ENCODE measurements around the gene TSPAN18. TPM values are rescaled to one million over a fixed set of nuclear protein-coding genes. Genes with fewer than 3 reads are reported as not detected.
A peak's percentile ranks its signal among the peaks of the same experiment; 100 is the strongest.

The TSPAN18 gene
- total and polyA plus RNA-seq, 2 experiments from 2014 or later: 6.0 to 10.6 TPM

DNA sequence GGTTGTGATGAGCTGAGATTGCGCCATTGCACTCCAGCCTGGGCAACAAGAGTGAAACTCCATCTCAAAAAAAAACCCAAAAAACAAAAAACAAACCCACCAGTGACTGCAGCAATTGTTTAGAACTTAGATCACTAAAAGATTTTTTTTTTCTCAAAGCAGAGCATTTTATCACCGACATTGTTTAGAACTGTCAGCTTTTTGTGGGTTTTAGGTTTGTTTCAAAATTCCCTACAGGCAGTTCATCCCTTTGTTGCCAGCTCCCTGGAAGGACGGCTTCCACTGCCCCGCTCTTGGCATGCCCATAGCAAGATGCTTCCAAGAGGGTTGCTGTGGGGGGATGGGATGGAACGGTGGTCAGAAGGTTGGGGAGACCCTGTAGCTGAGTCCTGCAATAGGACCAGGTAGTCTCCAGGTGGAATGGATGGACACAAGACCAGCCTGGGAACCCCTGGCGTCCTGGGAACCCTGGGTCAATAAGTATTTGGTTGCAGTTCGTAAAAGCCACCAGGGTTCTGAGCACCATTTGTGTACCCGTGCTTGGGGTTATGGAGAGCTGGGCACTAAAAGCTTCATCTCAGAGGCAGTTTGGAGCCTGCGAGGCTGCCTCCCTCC, 46.7 kb downstream of the TSPAN18 start:
- no peaks in the 10 kb centered on the region for H3F3A ChIP-seq (replicated peaks; ENCODE audit: low read depth)
- peaks cover 29% of the 10 kb centered on the region for H3K4me1 ChIP-seq (ENCODE audit: insufficient read depth)
- TF ChIP-seq STAT1 (IDR thresholded peaks at IDR 0.05; ENCODE audit: unreplicated experiment) (no peak), ZNF331 (CRISPR knock-in tag; IDR thresholded peaks at IDR 0.05; ENCODE audit: low read depth) (no peak), NANOG (IDR thresholded peaks at IDR 0.05; ENCODE audit: borderline replicate concordance) (no peak), ZNF114 (CRISPR knock-in tag; IDR thresholded peaks at IDR 0.05) (no peak), EZH2phosphoT487 (IDR thresholded peaks at IDR 0.05; ENCODE audit: unreplicated experiment) (no peak), POLR2AphosphoS5 (IDR thresholded peaks at IDR 0.05; ENCODE audit: low read depth) (no peak)
- TF ChIP-seq, protein P1, sequence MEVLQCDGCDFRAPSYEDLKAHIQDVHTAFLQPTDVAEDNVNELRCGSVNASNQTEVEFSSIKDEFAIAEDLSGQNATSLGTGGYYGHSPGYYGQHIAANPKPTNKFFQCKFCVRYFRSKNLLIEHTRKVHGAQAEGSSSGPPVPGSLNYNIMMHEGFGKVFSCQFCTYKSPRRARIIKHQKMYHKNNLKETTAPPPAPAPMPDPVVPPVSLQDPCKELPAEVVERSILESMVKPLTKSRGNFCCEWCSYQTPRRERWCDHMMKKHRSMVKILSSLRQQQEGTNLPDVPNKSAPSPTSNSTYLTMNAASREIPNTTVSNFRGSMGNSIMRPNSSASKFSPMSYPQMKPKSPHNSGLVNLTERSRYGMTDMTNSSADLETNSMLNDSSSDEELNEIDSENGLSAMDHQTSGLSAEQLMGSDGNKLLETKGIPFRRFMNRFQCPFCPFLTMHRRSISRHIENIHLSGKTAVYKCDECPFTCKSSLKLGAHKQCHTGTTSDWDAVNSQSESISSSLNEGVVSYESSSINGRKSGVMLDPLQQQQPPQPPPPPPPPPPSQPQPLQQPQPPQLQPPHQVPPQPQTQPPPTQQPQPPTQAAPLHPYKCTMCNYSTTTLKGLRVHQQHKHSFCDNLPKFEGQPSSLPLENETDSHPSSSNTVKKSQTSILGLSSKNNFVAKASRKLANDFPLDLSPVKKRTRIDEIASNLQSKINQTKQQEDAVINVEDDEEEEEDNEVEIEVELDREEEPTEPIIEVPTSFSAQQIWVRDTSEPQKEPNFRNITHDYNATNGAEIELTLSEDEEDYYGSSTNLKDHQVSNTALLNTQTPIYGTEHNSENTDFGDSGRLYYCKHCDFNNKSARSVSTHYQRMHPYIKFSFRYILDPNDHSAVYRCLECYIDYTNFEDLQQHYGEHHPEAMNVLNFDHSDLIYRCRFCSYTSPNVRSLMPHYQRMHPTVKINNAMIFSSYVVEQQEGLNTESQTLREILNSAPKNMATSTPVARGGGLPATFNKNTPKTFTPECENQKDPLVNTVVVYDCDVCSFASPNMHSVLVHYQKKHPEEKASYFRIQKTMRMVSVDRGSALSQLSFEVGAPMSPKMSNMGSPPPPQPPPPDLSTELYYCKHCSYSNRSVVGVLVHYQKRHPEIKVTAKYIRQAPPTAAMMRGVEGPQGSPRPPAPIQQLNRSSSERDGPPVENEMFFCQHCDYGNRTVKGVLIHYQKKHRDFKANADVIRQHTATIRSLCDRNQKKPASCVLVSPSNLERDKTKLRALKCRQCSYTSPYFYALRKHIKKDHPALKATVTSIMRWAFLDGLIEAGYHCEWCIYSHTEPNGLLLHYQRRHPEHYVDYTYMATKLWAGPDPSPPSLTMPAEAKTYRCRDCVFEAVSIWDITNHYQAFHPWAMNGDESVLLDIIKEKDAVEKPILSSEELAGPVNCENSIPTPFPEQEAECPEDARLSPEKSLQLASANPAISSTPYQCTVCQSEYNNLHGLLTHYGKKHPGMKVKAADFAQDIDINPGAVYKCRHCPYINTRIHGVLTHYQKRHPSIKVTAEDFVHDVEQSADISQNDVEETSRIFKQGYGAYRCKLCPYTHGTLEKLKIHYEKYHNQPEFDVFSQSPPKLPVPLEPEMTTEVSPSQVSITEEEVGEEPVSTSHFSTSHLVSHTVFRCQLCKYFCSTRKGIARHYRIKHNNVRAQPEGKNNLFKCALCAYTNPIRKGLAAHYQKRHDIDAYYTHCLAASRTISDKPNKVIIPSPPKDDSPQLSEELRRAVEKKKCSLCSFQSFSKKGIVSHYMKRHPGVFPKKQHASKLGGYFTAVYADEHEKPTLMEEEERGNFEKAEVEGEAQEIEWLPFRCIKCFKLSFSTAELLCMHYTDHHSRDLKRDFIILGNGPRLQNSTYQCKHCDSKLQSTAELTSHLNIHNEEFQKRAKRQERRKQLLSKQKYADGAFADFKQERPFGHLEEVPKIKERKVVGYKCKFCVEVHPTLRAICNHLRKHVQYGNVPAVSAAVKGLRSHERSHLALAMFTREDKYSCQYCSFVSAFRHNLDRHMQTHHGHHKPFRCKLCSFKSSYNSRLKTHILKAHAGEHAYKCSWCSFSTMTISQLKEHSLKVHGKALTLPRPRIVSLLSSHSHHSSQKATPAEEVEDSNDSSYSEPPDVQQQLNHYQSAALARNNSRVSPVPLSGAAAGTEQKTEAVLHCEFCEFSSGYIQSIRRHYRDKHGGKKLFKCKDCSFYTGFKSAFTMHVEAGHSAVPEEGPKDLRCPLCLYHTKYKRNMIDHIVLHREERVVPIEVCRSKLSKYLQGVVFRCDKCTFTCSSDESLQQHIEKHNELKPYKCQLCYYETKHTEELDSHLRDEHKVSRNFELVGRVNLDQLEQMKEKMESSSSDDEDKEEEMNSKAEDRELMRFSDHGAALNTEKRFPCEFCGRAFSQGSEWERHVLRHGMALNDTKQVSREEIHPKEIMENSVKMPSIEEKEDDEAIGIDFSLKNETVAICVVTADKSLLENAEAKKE (CRISPR knock-in tag; IDR thresholded peaks at IDR 0.05): no peak
- TF ChIP-seq, protein P2, sequence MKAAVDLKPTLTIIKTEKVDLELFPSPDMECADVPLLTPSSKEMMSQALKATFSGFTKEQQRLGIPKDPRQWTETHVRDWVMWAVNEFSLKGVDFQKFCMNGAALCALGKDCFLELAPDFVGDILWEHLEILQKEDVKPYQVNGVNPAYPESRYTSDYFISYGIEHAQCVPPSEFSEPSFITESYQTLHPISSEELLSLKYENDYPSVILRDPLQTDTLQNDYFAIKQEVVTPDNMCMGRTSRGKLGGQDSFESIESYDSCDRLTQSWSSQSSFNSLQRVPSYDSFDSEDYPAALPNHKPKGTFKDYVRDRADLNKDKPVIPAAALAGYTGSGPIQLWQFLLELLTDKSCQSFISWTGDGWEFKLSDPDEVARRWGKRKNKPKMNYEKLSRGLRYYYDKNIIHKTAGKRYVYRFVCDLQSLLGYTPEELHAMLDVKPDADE (IDR thresholded peaks at IDR 0.05): no peak
- TF ChIP-seq, protein P3, sequence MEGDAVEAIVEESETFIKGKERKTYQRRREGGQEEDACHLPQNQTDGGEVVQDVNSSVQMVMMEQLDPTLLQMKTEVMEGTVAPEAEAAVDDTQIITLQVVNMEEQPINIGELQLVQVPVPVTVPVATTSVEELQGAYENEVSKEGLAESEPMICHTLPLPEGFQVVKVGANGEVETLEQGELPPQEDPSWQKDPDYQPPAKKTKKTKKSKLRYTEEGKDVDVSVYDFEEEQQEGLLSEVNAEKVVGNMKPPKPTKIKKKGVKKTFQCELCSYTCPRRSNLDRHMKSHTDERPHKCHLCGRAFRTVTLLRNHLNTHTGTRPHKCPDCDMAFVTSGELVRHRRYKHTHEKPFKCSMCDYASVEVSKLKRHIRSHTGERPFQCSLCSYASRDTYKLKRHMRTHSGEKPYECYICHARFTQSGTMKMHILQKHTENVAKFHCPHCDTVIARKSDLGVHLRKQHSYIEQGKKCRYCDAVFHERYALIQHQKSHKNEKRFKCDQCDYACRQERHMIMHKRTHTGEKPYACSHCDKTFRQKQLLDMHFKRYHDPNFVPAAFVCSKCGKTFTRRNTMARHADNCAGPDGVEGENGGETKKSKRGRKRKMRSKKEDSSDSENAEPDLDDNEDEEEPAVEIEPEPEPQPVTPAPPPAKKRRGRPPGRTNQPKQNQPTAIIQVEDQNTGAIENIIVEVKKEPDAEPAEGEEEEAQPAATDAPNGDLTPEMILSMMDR (conservative IDR thresholded peaks at IDR 0.05; ENCODE audit: low read depth in 2 of 2): no peak
- TF ChIP-seq, protein P4, sequence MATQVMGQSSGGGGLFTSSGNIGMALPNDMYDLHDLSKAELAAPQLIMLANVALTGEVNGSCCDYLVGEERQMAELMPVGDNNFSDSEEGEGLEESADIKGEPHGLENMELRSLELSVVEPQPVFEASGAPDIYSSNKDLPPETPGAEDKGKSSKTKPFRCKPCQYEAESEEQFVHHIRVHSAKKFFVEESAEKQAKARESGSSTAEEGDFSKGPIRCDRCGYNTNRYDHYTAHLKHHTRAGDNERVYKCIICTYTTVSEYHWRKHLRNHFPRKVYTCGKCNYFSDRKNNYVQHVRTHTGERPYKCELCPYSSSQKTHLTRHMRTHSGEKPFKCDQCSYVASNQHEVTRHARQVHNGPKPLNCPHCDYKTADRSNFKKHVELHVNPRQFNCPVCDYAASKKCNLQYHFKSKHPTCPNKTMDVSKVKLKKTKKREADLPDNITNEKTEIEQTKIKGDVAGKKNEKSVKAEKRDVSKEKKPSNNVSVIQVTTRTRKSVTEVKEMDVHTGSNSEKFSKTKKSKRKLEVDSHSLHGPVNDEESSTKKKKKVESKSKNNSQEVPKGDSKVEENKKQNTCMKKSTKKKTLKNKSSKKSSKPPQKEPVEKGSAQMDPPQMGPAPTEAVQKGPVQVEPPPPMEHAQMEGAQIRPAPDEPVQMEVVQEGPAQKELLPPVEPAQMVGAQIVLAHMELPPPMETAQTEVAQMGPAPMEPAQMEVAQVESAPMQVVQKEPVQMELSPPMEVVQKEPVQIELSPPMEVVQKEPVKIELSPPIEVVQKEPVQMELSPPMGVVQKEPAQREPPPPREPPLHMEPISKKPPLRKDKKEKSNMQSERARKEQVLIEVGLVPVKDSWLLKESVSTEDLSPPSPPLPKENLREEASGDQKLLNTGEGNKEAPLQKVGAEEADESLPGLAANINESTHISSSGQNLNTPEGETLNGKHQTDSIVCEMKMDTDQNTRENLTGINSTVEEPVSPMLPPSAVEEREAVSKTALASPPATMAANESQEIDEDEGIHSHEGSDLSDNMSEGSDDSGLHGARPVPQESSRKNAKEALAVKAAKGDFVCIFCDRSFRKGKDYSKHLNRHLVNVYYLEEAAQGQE (IDR thresholded peaks at IDR 0.05; ENCODE audit: unreplicated experiment): no peak
- H3K27me3 ChIP-seq (ENCODE audit: insufficient read depth): no peaks in the 10 kb centered on the region
- H3K4me2 ChIP-seq: peak overlapping the region; percentile 66
- Mint-ChIP-seq H3K27me3 (ENCODE audit: insufficient read depth, low read depth, poor library complexity) (no peaks in the 10 kb centered on the region), H3K9me3 (peaks cover 1% of the 10 kb centered on the region; the same call in 2 of the 3 replicates), H3K27ac (no peak overlapping the region), H3K4me3 (no peak overlapping the region), H3K36me3 (ENCODE audit: low read depth) (peaks cover 2% of the 10 kb centered on the region), H3K4me1 (peaks cover 47% of the 10 kb centered on the region)
- H3K79me2 ChIP-seq (replicated peaks; ENCODE audit: insufficient read depth): no peaks in the 10 kb centered on the region
- no peaks in the 10 kb centered on the region for H4K20me1 ChIP-seq (replicated peaks; ENCODE audit: insufficient read depth)
- H3K36me3 ChIP-seq (ENCODE audit: insufficient read depth): no peaks in the 10 kb centered on the region
- no peak overlapping the region for H2AFZ ChIP-seq
- H3K9me2 ChIP-seq (ENCODE audit: insufficient read depth): no peaks in the 10 kb centered on the region; the same call in 1 of the 2 replicates
- no peak for ATAC-seq
- no peak overlapping the region for H3K27ac ChIP-seq (ENCODE audit: low read depth)
- DNase-seq (ENCODE audit: low spot score): no peak
- no peak overlapping the region for H3K4me3 ChIP-seq

All from GM23338 (cell line).